ENCODE data around the gene ARG1. TPM values are rescaled to one million over a fixed set of nuclear protein-coding genes. Genes with fewer than 3 reads are reported as not detected.

Gene ARG1
- total RNA-seq: not detected in 2 replicates

DNA sequence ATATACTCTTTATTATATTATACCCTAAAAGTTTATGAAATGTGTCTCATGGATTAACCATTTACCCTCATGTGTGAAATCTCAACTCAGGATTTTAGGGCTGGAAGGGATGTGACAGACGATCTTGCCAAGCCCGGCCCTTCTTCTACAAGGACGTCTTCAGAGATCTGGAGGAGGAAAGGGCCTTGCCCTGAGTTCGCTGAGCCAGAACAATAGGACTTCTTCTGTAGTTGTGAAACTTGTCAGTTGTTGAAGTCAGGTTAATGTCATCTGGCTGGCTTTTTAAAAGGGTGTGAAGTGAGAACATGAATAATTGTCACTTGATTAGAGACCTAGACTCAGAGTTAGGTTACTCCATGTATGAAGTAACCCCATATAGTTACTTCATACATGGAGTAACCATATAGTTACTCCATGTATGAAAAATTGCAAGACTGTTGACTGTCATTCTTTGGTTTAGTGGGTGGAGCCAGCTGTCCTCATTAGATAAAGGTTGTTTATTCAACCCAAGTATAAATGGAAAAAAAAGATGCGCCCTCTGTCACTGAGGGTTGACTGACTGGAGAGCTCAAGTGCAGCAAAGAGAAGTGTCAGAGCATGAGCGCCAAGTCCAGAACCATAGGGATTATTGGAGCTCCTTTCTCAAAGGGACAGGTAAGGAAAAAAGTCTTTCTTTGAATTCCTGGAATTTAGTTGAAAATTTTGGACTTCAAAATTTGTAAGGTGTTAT is at the start of gene ARG1:
TSS of gene ARG1 (plus strand) at position 541 of the 730 bp plus-strand sequence. CDS start at position 598, 57 bp downstream.

DNA sequence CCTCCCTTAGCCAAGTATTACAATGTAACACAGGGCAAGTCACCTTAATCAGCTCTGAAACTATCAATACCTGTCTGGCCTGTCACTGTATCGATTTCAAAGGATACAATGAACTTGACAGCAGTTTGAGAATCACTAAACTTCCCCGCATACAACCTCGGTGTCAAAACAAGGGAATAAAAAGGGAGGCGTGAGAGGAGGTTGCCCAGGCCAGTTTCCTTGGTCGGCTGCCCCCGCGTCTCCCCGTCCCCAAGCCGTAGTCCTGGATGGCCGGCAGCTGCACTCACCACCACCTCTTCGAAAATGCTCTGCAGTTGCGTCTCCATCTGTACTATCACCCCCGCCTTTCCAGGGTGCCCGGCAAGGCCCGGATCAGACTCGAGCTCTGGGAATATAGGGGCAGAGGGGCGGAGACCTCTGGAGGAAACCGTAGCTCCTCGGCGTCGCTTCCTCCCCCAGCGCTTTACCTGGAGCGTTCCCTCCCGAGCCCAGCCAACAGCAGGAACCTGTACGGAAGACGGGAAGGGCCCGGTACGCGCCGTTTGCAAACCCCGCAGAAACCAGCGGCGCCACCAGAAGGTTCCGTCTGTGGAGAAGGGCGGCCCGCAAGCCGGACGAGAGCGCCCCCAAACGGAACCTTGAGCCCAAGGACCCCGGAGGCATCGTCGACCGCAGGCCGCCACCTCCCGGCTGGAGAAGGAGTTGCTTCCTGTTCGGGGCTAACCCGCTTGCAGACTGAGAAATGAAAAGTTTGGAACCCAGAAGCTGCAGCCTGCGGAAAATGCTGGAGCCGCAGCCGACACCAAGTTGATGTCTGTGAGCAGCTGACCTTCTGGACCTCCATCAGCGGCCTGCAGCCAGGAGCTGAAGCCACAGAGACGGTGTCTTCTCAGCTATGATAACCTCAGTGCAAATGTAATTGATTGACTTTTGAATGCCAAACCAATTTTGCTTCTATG is 55.0 kb downstream of the ARG1 start, which contains the start of gene MED23:
TSS of gene MED23 (minus strand) at position 519 of the 959 bp plus-strand sequence. CDS start at position 326, 193 bp downstream.

Other genes with a start within 250 kb of the ARG1 start
- gene MED23, start 55.0 kb downstream of the ARG1 start, total RNA-seq: 21.9 and 26.9 TPM in 2 replicates
- gene ENPP3, start 64.1 kb downstream of the ARG1 start, total RNA-seq: under 0.01 TPM in 2 replicates
- 0.35 TPM in 1 of 2 replicates, not detected in the other for gene OR2A4, start 128.2 kb downstream of the ARG1 start, total RNA-seq
- not detected in 2 replicates for gene CTAGE9, start 137.8 kb downstream of the ARG1 start, total RNA-seq
- gene ENPP1, start 234.8 kb downstream of the ARG1 start, total RNA-seq: 5.5 and 6.7 TPM in 2 replicates